ENCODE data around the gene POM121.
"Not testable (repeated sequence)": the region's sequence is repeated elsewhere in the genome, so short reads cannot be mapped to it uniquely, and the experiment has no call there.

GRCh38 chr7:72913750-72914149 lies 11.1 kb upstream of the POM121 start:
- TF ChIP-seq, protein P1, sequence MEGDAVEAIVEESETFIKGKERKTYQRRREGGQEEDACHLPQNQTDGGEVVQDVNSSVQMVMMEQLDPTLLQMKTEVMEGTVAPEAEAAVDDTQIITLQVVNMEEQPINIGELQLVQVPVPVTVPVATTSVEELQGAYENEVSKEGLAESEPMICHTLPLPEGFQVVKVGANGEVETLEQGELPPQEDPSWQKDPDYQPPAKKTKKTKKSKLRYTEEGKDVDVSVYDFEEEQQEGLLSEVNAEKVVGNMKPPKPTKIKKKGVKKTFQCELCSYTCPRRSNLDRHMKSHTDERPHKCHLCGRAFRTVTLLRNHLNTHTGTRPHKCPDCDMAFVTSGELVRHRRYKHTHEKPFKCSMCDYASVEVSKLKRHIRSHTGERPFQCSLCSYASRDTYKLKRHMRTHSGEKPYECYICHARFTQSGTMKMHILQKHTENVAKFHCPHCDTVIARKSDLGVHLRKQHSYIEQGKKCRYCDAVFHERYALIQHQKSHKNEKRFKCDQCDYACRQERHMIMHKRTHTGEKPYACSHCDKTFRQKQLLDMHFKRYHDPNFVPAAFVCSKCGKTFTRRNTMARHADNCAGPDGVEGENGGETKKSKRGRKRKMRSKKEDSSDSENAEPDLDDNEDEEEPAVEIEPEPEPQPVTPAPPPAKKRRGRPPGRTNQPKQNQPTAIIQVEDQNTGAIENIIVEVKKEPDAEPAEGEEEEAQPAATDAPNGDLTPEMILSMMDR (conservative IDR thresholded peaks at IDR 0.05), result not testable (repeated sequence)
- not testable (repeated sequence) for TF ChIP-seq EZH2 (IDR thresholded peaks at IDR 0.05; ENCODE audit: low read depth)
